ENCODE data around the gene EN1. TPM values are rescaled to one million over a fixed set of nuclear protein-coding genes. Genes with fewer than 3 reads are reported as not detected.

The EN1 gene
- total RNA-seq, 2 experiments from 2014 or later, result not detected

DNA sequence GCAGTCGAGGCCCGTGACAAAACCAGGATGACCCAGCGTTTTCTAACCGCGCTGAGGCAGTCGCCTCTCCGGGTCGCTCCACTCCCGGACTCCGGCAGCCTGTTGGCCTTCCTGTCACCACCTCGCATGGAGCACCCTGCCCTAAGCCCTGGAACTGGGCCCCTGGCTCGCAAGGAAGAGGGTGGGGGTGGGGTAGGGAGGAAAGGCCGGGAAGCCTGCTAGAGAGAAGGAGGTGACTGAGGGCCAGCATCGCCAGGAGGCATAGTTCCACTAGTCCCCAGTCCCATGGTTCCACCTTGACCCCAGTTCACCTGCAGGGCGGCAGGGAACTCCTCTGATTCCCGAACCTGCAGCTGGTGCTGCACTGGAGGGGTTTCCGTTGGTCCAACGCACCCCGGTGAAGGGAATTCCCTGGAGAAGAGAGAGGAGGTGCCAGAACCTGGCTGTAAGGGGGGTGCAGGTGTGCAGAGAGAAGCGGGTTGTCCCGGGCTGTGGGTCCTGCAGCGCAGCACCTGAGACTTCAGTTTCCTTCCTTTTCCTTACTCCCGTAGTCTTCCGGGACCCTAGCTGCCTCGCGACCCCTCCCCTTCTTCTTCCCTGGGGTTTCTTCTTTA is 11.8 kb upstream of the EN1 start:
- Histone ChIP-seq H3K4me3 (ENCODE audit: low read length) (no peak overlapping the region), H3K27me3 (ENCODE audit: control insufficient read depth in 1 of 2, insufficient read depth in 2 of 2, low read length in 2 of 2) (peaks cover 73 to 96% of the 10 kb centered on the region in 2 experiments), H3K4me1 (ENCODE audit: insufficient read depth, low read length) (peaks cover 34% of the 10 kb centered on the region), H3K9me3 (ENCODE audit: control insufficient read depth in 1 of 2, insufficient read depth in 1 of 2, low read length in 2 of 2) (peaks cover 0 to 40% of the 10 kb centered on the region in 2 experiments), H3K27ac (ENCODE audit: low read depth in 1 of 2, low read length in 2 of 2) (no peak overlapping the region), H3K36me3 (ENCODE audit: insufficient read depth, low read length) (no peaks in the 10 kb centered on the region)
- Mint-ChIP-seq H3K4me1 (ENCODE audit: low read depth) (peaks cover 21% of the 10 kb centered on the region), H3K36me3 (ENCODE audit: low read depth) (no peaks in the 10 kb centered on the region), H3K4me3 (no peak overlapping the region), H3K9me3 (no peaks in the 10 kb centered on the region), H3K27ac (no peak overlapping the region), H3K27me3 (peaks cover 95% of the 10 kb centered on the region)
- POLR2A ChIA-PET, result no interaction called here
- DNase-seq (no peak), ATAC-seq (ENCODE audit: poor library complexity) (no peak)
- intact Hi-C loops (cut with DNase I, micrococcal nuclease), result loop anchor here (5.0 to 10.0 kb wide), 2 partner anchors 554 to 657 kb away; no protein-coding TSS in a partner anchor
- TF ChIP-seq, protein P1, sequence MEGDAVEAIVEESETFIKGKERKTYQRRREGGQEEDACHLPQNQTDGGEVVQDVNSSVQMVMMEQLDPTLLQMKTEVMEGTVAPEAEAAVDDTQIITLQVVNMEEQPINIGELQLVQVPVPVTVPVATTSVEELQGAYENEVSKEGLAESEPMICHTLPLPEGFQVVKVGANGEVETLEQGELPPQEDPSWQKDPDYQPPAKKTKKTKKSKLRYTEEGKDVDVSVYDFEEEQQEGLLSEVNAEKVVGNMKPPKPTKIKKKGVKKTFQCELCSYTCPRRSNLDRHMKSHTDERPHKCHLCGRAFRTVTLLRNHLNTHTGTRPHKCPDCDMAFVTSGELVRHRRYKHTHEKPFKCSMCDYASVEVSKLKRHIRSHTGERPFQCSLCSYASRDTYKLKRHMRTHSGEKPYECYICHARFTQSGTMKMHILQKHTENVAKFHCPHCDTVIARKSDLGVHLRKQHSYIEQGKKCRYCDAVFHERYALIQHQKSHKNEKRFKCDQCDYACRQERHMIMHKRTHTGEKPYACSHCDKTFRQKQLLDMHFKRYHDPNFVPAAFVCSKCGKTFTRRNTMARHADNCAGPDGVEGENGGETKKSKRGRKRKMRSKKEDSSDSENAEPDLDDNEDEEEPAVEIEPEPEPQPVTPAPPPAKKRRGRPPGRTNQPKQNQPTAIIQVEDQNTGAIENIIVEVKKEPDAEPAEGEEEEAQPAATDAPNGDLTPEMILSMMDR (IDR thresholded peaks at IDR 0.05), result no peak
- CTCF ChIA-PET, result no interaction called here

GRCh38 chr2:118858485-118859156 is 11.2 kb upstream of the EN1 start:
- ATAC-seq (ENCODE audit: poor library complexity) (no peak), DNase-seq (no peak)
- H3K4me3 ChIP-seq (ENCODE audit: low read length), result no peak overlapping the region
- Mint-ChIP-seq H3K27ac (no peak overlapping the region), H3K27me3 (peaks cover 95% of the 10 kb centered on the region), H3K9me3 (no peaks in the 10 kb centered on the region), H3K36me3 (ENCODE audit: low read depth) (no peaks in the 10 kb centered on the region), H3K4me1 (ENCODE audit: low read depth) (peaks cover 26% of the 10 kb centered on the region), H3K4me3 (no peak overlapping the region)
- POLR2A ChIA-PET, result interaction anchor here (1.5 kb wide), 1 partner anchor 10 kb away, joined by 5 read pairs; no protein-coding TSS in a partner anchor
- CTCF ChIA-PET, result no interaction called here
- H3K4me1 ChIP-seq (ENCODE audit: insufficient read depth, low read length), result peaks cover 38% of the 10 kb centered on the region
- H3K9me3 ChIP-seq (ENCODE audit: control insufficient read depth in 1 of 2, insufficient read depth in 1 of 2, low read length in 2 of 2), result peaks cover 0 to 44% of the 10 kb centered on the region in 2 experiments
- no peak overlapping the region for H3K27ac ChIP-seq (ENCODE audit: low read depth in 1 of 2, low read length in 2 of 2)
- TF ChIP-seq, protein P1 (IDR thresholded peaks at IDR 0.05), result no peak
- no peaks in the 10 kb centered on the region for H3K36me3 ChIP-seq (ENCODE audit: insufficient read depth, low read length)
- H3K27me3 ChIP-seq (ENCODE audit: control insufficient read depth in 1 of 2, insufficient read depth in 2 of 2, low read length in 2 of 2), result peaks cover 78 to 97% of the 10 kb centered on the region in 2 experiments
- intact Hi-C loops (cut with DNase I, micrococcal nuclease), result loop anchor here (5.0 to 10.0 kb wide), 2 partner anchors 554 to 656 kb away; no protein-coding TSS in a partner anchor

DNA sequence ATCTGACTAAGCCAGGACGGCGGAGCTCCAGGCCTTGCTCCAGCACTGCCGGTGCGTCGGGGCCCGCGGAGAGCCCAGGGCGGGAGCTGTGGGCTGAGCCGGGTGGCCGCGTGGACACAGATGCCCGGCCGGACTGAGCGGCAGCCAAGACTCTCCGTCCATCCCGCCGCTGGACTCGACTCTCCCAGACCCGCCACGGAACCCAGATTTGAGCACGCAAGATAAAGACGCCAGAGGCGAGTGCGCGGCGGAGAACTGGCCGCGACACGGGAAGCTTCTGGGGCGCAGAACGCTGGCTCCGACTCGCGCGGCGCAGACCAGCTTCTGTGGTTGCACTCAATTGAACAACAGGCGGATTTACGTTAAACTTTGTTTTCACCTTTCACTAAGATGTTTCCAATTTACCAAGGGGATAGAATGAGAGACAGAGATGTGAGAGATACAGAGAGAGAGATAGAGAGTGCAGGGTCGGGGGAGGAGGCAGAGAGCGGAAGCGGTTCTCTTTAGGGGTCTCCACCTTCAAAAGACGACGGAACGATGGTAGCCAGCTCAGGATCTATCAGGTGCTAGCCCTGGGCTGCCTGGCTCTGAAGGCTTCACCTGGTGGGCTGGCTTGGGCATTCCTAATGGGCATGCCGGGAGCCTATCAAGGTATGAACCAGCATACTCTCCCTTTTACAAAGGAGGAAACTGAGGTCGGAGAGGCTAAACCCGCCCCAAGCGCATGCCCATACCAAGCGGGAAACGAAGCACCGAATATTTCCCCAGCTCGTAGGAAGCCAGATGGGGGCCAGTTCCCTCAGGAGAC is 10.4 kb upstream of the EN1 start:
- DNase-seq (no peak), ATAC-seq (ENCODE audit: poor library complexity) (no peak)
- Histone ChIP-seq H3K27me3 (ENCODE audit: control insufficient read depth in 1 of 2, insufficient read depth in 2 of 2, low read length in 2 of 2) (peaks cover 83 to 97% of the 10 kb centered on the region in 2 experiments), H3K36me3 (ENCODE audit: insufficient read depth, low read length) (no peaks in the 10 kb centered on the region), H3K27ac (ENCODE audit: low read depth in 1 of 2, low read length in 2 of 2) (no peak overlapping the region), H3K4me1 (ENCODE audit: insufficient read depth, low read length) (peaks cover 45% of the 10 kb centered on the region), H3K4me3 (ENCODE audit: low read length) (no peak overlapping the region), H3K9me3 (ENCODE audit: control insufficient read depth in 1 of 2, insufficient read depth in 1 of 2, low read length in 2 of 2) (peaks cover 0 to 50% of the 10 kb centered on the region in 2 experiments)
- Mint-ChIP-seq H3K27ac (no peak overlapping the region), H3K4me1 (ENCODE audit: low read depth) (peaks cover 26% of the 10 kb centered on the region), H3K4me3 (no peak overlapping the region), H3K27me3 (peaks cover 95% of the 10 kb centered on the region), H3K36me3 (ENCODE audit: low read depth) (no peaks in the 10 kb centered on the region), H3K9me3 (no peaks in the 10 kb centered on the region)
- TF ChIP-seq, protein P1 (IDR thresholded peaks at IDR 0.05), result no peak
- intact Hi-C loops (cut with DNase I, micrococcal nuclease), result loop anchor here (5.0 to 10.0 kb wide), 2 partner anchors 553 to 656 kb away; no protein-coding TSS in a partner anchor
- CTCF ChIA-PET, result no interaction called here
- POLR2A ChIA-PET, result interaction anchor here (1.5 kb wide), 1 partner anchor 9 kb away, joined by 5 read pairs; no protein-coding TSS in a partner anchor
